ENCODE results near the gene ZMIZ2. TPM values are rescaled to one million over a fixed set of nuclear protein-coding genes. Genes with fewer than 3 reads are reported as not detected.

ZMIZ2 gene
- total and polyA plus RNA-seq, 4 donors = 4.4 to 11.6 (median 7.7) TPM

- TF ChIP-seq REST (IDR thresholded peaks at IDR 0.05) (no peak), RAD21 (IDR thresholded peaks at IDR 0.05) (no peak), TAF1 (conservative IDR thresholded peaks at IDR 0.05) (no peak)
These were observed 38.4 kb downstream of the ZMIZ2 start (continued) for GRCh38 chr7:44787041-44787440.

GRCh38 chr7:44787762-44788161 lies 39.1 kb downstream of the ZMIZ2 start:
- no peak overlapping the region for H3K27ac ChIP-seq (ENCODE audit: low read depth in 1 of 2, low read length in 2 of 2)
- no peak for TF ChIP-seq FOXA1 (IDR thresholded peaks at IDR 0.05)
- no peak for TF ChIP-seq FOXA2 (IDR thresholded peaks at IDR 0.05)
- TF ChIP-seq HNF4G (IDR thresholded peaks at IDR 0.05) = no peak
- TF ChIP-seq MAX (IDR thresholded peaks at IDR 0.05) = no peak
- TF ChIP-seq ZBTB33 (IDR thresholded peaks at IDR 0.05) = no peak
- TF ChIP-seq YY1 (IDR thresholded peaks at IDR 0.05) = no peak
- TF ChIP-seq HNF4A (conservative IDR thresholded peaks at IDR 0.05) = no peak
- no peak for TF ChIP-seq NR2F2 (IDR thresholded peaks at IDR 0.05)
- no peak for TF ChIP-seq EGR1 (IDR thresholded peaks at IDR 0.05; ENCODE audit: low read depth in 2 of 2)
- peaks cover 0 to 3% (median under 1%) of the 10 kb centered on the region in 4 donors for H3K9me3 ChIP-seq (ENCODE audit: control insufficient read depth in 4 of 4, low read length in 3 of 4)
- 90% methylated on average over 3 of the region's 3 CpGs for WGBS
- H3K4me1 ChIP-seq (ENCODE audit: control insufficient read depth in 4 of 4, insufficient read depth in 4 of 4, low read length in 3 of 4) = no peaks in the 10 kb centered on the region
- H3K36me3 ChIP-seq (ENCODE audit: control insufficient read depth in 4 of 4, insufficient read depth in 3 of 4, low read depth in 1 of 4, low read length in 3 of 4) = no peaks in the 10 kb centered on the region
- H3K9ac ChIP-seq (ENCODE audit: low read depth in 1 of 2, low read length in 2 of 2) = no peak overlapping the region
- DNase-seq (ENCODE audit: low spot score) = no peak
- no peak overlapping the region for H3K4me3 ChIP-seq (ENCODE audit: low read depth in 1 of 3, low read length in 3 of 3)
- no peaks in the 10 kb centered on the region for H3K27me3 ChIP-seq (ENCODE audit: control insufficient read depth in 4 of 4, insufficient read depth in 4 of 4, low read length in 3 of 4)

- Histone ChIP-seq H3K27ac (ENCODE audit: low read depth in 1 of 2, low read length in 2 of 2) (no peak overlapping the region), H3K9ac (ENCODE audit: low read depth in 1 of 2, low read length in 2 of 2) (no peak overlapping the region), H3K9me3 (ENCODE audit: control insufficient read depth in 4 of 4, low read length in 3 of 4) (no peaks in the 10 kb centered on the region), H3K36me3 (ENCODE audit: control insufficient read depth in 4 of 4, insufficient read depth in 3 of 4, low read depth in 1 of 4, low read length in 3 of 4) (no peaks in the 10 kb centered on the region), H3K27me3 (ENCODE audit: control insufficient read depth in 4 of 4, insufficient read depth in 4 of 4, low read length in 3 of 4) (no peaks in the 10 kb centered on the region), H3K4me1 (ENCODE audit: control insufficient read depth in 4 of 4, insufficient read depth in 4 of 4, low read length in 3 of 4) (no peaks in the 10 kb centered on the region), H3K4me3 (ENCODE audit: low read depth in 1 of 3, low read length in 3 of 3) (no peak overlapping the region)
- TF ChIP-seq CTCF (IDR thresholded peaks at IDR 0.05; ENCODE audit: low read depth, low read length, missing input control) (no peak), HNF4G (IDR thresholded peaks at IDR 0.05) (no peak), SP1 (IDR thresholded peaks at IDR 0.05) (no peak), YY1 (IDR thresholded peaks at IDR 0.05) (no peak), TAF1 (conservative IDR thresholded peaks at IDR 0.05) (no peak), EGR1 (IDR thresholded peaks at IDR 0.05; ENCODE audit: low read depth in 2 of 2) (no peak), ZBTB33 (IDR thresholded peaks at IDR 0.05) (no peak), ATF3 (IDR thresholded peaks at IDR 0.05) (no peak), REST (IDR thresholded peaks at IDR 0.05) (no peak), GABPA (IDR thresholded peaks at IDR 0.05 in 1 of 2, conservative IDR thresholded peaks at IDR 0.05 in 1 of 2) (no peak), RAD21 (IDR thresholded peaks at IDR 0.05) (no peak)
- DNase-seq (ENCODE audit: low spot score) = no peak
- 92% methylated on average over 5 of the region's 5 CpGs for WGBS
These were observed 41.3 kb downstream of the ZMIZ2 start for GRCh38 chr7:44789990-44790389.
